Measurements from ENCODE around the gene NIT1. TPM values are rescaled to one million over a fixed set of nuclear protein-coding genes. Genes with fewer than 3 reads are reported as not detected.

The NIT1 gene
- total RNA-seq, 1 experiment from 2014 or later = 65.9 TPM

GRCh38 chr1:161100556-161100955, 17.3 kb upstream of the NIT1 start:
- Histone ChIP-seq H3K9me3 (ENCODE audit: control insufficient read depth in 1 of 2, insufficient read depth in 1 of 2, low read depth in 1 of 2, low read length in 2 of 2) (no peaks in the 10 kb centered on the region), H3K4me1 (ENCODE audit: control insufficient read depth in 1 of 2, insufficient read depth in 2 of 2, low read length in 2 of 2) (peaks cover 3 to 23% of the 10 kb centered on the region in 2 experiments; a peak in 3 of 4 replicates), H3K4me2 (ENCODE audit: low read length) (no peak overlapping the region), H3K9me2 (ENCODE audit: insufficient read depth) (no peaks in the 10 kb centered on the region), H3K9ac (ENCODE audit: low read length) (no peak overlapping the region), H3K36me3 (ENCODE audit: control insufficient read depth in 1 of 2, insufficient read depth in 2 of 2, low read length in 2 of 2) (peaks cover 9 to 26% of the 10 kb centered on the region in 2 experiments; a peak in 3 of 4 replicates), H2AFZ (ENCODE audit: low read depth, low read length, poor library complexity, severe bottlenecking) (no peak overlapping the region), H3K27ac (ENCODE audit: low read depth, low read length) (no peak overlapping the region), H3K27me3 (ENCODE audit: insufficient read depth, low read length) (no peaks in the 10 kb centered on the region), H3K79me2 (ENCODE audit: insufficient read depth, low read length) (peaks cover 44% of the 10 kb centered on the region), H3K4me3 (replicated peaks in 1 of 2; ENCODE audit: low read depth in 1 of 2, low read length in 2 of 2) (no peak overlapping the region), H4K20me1 (ENCODE audit: insufficient read depth) (no peaks in the 10 kb centered on the region)
- POLR2A ChIA-PET = interaction anchor here (0.9 to 1.1 kb wide), 3 partner anchors 12 to 80 kb away, joined by 3 to 7 read pairs (median 3); partner anchors contain the start of genes F11R, NIT1 and PFDN2
- no TSS peak for BruUV-seq (replicated peaks)
- CTCF ChIA-PET = interaction anchor here (1.6 kb wide), 1 partner anchor 29 kb away, joined by 3 read pairs; no protein-coding TSS in a partner anchor
- intact Hi-C loops (cut with micrococcal nuclease) = no loop called here
- no peak for DNase-seq (ENCODE audit: low read depth, low spot score)
- TF ChIP-seq CBX3 (IDR thresholded peaks at IDR 0.05; ENCODE audit: low read depth) (no peak), REST (IDR thresholded peaks at IDR 0.05; ENCODE audit: low read depth) (no peak), CTCF (IDR thresholded peaks at IDR 0.05 in 2 of 3, conservative IDR thresholded peaks at IDR 0.05 in 1 of 3; ENCODE audit: borderline replicate concordance in 1 of 3, insufficient read depth in 1 of 3, low read depth in 2 of 3, low read length in 2 of 3) (no peak), TCF7L2 (IDR thresholded peaks at IDR 0.05; ENCODE audit: borderline replicate concordance, extremely low read depth, insufficient read depth, insufficient read length) (no peak), SRF (IDR thresholded peaks at IDR 0.05; ENCODE audit: low read depth) (no peak), ATF3 (IDR thresholded peaks at IDR 0.05) (no peak), SP1 (IDR thresholded peaks at IDR 0.05; ENCODE audit: low read depth) (no peak), EZH2phosphoT487 (IDR thresholded peaks at IDR 0.05; ENCODE audit: borderline replicate concordance) (no peak), POLR2AphosphoS5 (IDR thresholded peaks at IDR 0.05; ENCODE audit: low read depth, low read length) (no peak), RAD21 (IDR thresholded peaks at IDR 0.05; ENCODE audit: low read depth) (no peak), YY1 (IDR thresholded peaks at IDR 0.05; ENCODE audit: extremely low read depth, insufficient replicate concordance, low read depth, low read length) (no peak), POLR2A (IDR thresholded peaks at IDR 0.05; ENCODE audit: borderline replicate concordance, extremely low read depth, insufficient read depth, insufficient read length) (no peak), SIN3A (IDR thresholded peaks at IDR 0.05; ENCODE audit: low read depth) (no peak), CEBPB (IDR thresholded peaks at IDR 0.05; ENCODE audit: low read depth) (no peak), JUND (IDR thresholded peaks at IDR 0.05) (no peak), ZNF274 (IDR thresholded peaks at IDR 0.05; ENCODE audit: low read depth, low read length) (no peak), ELF1 (IDR thresholded peaks at IDR 0.05; ENCODE audit: borderline replicate concordance, low read depth) (no peak), EGR1 (IDR thresholded peaks at IDR 0.05; ENCODE audit: low read depth) (no peak)
- TF ChIP-seq, protein P1, sequence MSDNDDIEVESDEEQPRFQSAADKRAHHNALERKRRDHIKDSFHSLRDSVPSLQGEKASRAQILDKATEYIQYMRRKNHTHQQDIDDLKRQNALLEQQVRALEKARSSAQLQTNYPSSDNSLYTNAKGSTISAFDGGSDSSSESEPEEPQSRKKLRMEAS (IDR thresholded peaks at IDR 0.05) = no peak
- TF ChIP-seq, protein P2, sequence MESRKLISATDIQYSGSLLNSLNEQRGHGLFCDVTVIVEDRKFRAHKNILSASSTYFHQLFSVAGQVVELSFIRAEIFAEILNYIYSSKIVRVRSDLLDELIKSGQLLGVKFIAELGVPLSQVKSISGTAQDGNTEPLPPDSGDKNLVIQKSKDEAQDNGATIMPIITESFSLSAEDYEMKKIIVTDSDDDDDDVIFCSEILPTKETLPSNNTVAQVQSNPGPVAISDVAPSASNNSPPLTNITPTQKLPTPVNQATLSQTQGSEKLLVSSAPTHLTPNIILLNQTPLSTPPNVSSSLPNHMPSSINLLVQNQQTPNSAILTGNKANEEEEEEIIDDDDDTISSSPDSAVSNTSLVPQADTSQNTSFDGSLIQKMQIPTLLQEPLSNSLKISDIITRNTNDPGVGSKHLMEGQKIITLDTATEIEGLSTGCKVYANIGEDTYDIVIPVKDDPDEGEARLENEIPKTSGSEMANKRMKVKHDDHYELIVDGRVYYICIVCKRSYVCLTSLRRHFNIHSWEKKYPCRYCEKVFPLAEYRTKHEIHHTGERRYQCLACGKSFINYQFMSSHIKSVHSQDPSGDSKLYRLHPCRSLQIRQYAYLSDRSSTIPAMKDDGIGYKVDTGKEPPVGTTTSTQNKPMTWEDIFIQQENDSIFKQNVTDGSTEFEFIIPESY (IDR thresholded peaks at IDR 0.05; ENCODE audit: extremely low read depth, insufficient replicate concordance, low read length) = no peak
- RAD21 ChIA-PET (ENCODE audit: low non-redundant PET in 1 of 2, low total read pairs in 2 of 2, uncharacterized antibody in 2 of 2, unreplicated experiment in 2 of 2) = no interaction called here
- no peak for ATAC-seq

Measured in HCT116 (cell line).